PC-9 (cell line): ENCODE measurements around the gene ITM2B. TPM values are rescaled to one million over a fixed set of nuclear protein-coding genes. Genes with fewer than 3 reads are reported as not detected.
A peak's percentile ranks its signal among the peaks of the same experiment; 100 is the strongest.

Experiments
- BruUV-seq: library from RNA; stranded (reverse); fragments of 400-500 nt; replicated peaks from 2 replicates; lab custom pipeline; 2021; lab: Mats Ljungman, UMichigan
- CTCF ChIA-PET: fragments of 300-600 bp; sonication (Branson Sonifier 250); formaldehyde crosslinking; loops from one replicate; lab custom pipeline; 2022; ENCODE audit warnings: antibody characterized with exemption; lab: Charles Lee
- POLR2A ChIA-PET: fragments of 300-600 bp; sonication (Branson Sonifier 250); formaldehyde crosslinking; loops from one replicate; lab custom pipeline; 2022; ENCODE audit warnings: antibody characterized with exemption; ENCODE audit not compliant: unreplicated experiment; lab: Charles Lee
- DNase-seq, 2 experiments: peaks; one replicate each; pipeline versions ENCODE4 v3.0.0 to v3.0.0-alpha.2; 2015 to 2022; ENCODE audit warnings: mixed read lengths in 1 of 2
- H2AFZ ChIP-seq: fragments of 200-600 bp; sonication (generic); 2 replicates; pipeline ENCODE4 v1.8.1; 2017; ENCODE audit warnings: antibody characterized with exemption
- H3F3A ChIP-seq: fragments of 200-600 bp; sonication (generic); 2 replicates; pipeline ENCODE4 v1.8.1; 2017; ENCODE audit warnings: antibody characterized with exemption, mild to moderate bottlenecking, low read depth; ENCODE audit not compliant: insufficient read depth
- H3K27ac ChIP-seq: fragments of 200-600 bp; sonication (generic); 2 replicates; pipeline ENCODE4 v1.6.1; 2016; ENCODE audit warnings: mixed run types
- H3K27me3 ChIP-seq: fragments of 200-600 bp; sonication (generic); 2 replicates; pipeline ENCODE4 v1.6.1; 2016; ENCODE audit warnings: low read depth, mixed run types; ENCODE audit not compliant: insufficient read depth
- H3K36me3 ChIP-seq: fragments of 200-600 bp; sonication (generic); 2 replicates; pipeline ENCODE4 v1.6.1; 2016; ENCODE audit warnings: low read depth, mixed run types
- H3K4me1 ChIP-seq: fragments of 200-600 bp; sonication (generic); replicated peaks from 2 replicates; pipeline ENCODE4 v1.6.1; 2016; ENCODE audit warnings: mixed run types; ENCODE audit not compliant: insufficient read depth
- H3K4me2 ChIP-seq: fragments of 200-600 bp; sonication (generic); 2 replicates; pipeline ENCODE4 v1.6.1; 2017; ENCODE audit warnings: mixed run types
- H3K4me3 ChIP-seq: fragments of 200-600 bp; sonication (generic); 2 replicates; pipeline ENCODE4 v1.6.1; 2016; ENCODE audit warnings: mixed run types
- H3K79me2 ChIP-seq: fragments of 200-600 bp; sonication (generic); 2 replicates; pipeline ENCODE4 v1.6.1; 2017; ENCODE audit warnings: low read depth, mixed run types
- H3K9me2 ChIP-seq: fragments of 200-600 bp; sonication (generic); 2 replicates; pipeline ENCODE4 v1.8.1; 2017; ENCODE audit warnings: mild to moderate bottlenecking; ENCODE audit not compliant: insufficient read depth
- H3K9me3 ChIP-seq: fragments of 200-600 bp; sonication (generic); 2 replicates; pipeline ENCODE4 v1.8.1; 2016; ENCODE audit warnings: low read depth; ENCODE audit not compliant: insufficient read depth
- H4K20me1 ChIP-seq: fragments of 200-600 bp; sonication (generic); 2 replicates; pipeline ENCODE4 v1.8.1; 2017; ENCODE audit not compliant: insufficient read depth
- CTCF ChIP-seq: fragments of 200-600 bp; sonication (generic); conservative IDR thresholded peaks from 2 replicates; pipeline ENCODE4 v1.6.1; 2017; ENCODE audit warnings: mixed run types, antibody characterized with exemption, mild to moderate bottlenecking, moderate library complexity
- EZH2 ChIP-seq: fragments of 200-600 bp; sonication (generic); IDR thresholded peaks from 2 replicates; pipeline ENCODE4 v1.8.0; 2017; ENCODE audit warnings: antibody characterized with exemption, low read depth
- intact Hi-C: fragments of 100-400 bp; cut with micrococcal nuclease; formaldehyde crosslinking; loops from one replicate; pipeline ENCODE4 v1.10.0; 2022; ENCODE audit not compliant: unreplicated experiment
- total RNA-seq: library from RNA; stranded (reverse); gene quantifications from 2 replicates; pipeline ENCODE4 v1.2.3, GENCODE V29; 2021

Gene ITM2B
- total RNA-seq, 1 experiment from 2014 or later = 155 TPM

DNA sequence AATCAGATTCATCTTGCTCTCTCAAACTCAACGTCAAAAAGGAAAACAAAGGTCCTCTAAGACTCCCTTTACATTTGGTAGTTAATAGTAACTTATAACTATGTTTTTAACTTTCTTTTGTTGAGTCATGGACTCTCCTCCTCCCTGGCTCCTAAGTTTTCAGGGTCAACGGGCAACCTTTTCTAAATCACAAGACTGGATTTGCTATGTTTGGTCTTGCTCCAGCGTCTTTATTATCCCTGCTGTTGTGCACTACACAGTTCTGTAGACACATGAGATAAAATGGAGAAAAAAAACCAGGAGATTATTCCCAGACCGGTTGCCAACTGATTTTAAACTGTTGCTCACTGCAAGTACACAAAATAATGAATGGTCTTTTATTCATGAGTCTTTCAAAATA is 1.9 kb upstream of the ITM2B start:
- no peak overlapping the region for H2AFZ ChIP-seq
- H3K27ac ChIP-seq = no peak overlapping the region
- no peaks in the 10 kb centered on the region for H3K9me3 ChIP-seq
- no peaks in the 10 kb centered on the region for H4K20me1 ChIP-seq
- no peaks in the 10 kb centered on the region; the same call in 1 of the 2 replicates for H3F3A ChIP-seq
- H3K4me1 ChIP-seq = peaks cover 23% of the 10 kb centered on the region
- no peak overlapping the region for H3K4me2 ChIP-seq
- peaks cover 17% of the 10 kb centered on the region for H3K79me2 ChIP-seq
- intact Hi-C loops = loop anchor here (10.0 kb wide), 2 partner anchors 76 to 134 kb away; no protein-coding TSS in a partner anchor
- H3K27me3 ChIP-seq = no peaks in the 10 kb centered on the region
- no TSS peak for BruUV-seq
- DNase-seq = no peak
- ChIA-PET CTCF (no interaction called here), POLR2A (no interaction called here)
- no peak for TF ChIP-seq CTCF
- TF ChIP-seq EZH2 = no peak
- H3K36me3 ChIP-seq = no peaks in the 10 kb centered on the region
- H3K9me2 ChIP-seq = no peaks in the 10 kb centered on the region
- no peak overlapping the region for H3K4me3 ChIP-seq

DNA sequence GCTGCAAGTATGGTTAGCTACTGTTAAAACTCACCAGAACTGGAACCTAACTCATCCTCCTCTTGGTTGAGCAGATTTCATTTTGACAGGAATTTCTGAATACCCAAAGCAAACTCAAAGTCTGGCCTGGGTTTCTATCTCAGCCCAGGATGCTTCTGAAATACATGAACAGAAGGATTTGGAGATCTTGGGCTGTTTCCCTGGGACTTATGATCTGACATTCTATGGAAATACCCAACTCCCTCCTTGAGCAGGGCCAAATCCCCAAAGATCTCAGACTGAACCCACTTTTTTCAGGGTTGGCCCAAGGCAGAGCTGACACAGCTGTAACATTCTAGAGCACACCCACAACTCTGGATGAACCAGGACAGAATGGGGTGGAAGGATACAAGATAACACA is 1.1 kb upstream of the ITM2B start:
- Histone ChIP-seq H3K27ac (no peak overlapping the region), H3K4me2 (no peak overlapping the region), H3K9me2 (no peaks in the 10 kb centered on the region), H3K79me2 (peaks cover 25% of the 10 kb centered on the region), H3K4me3 (no peak overlapping the region), H3F3A (no peaks in the 10 kb centered on the region; the same call in 1 of the 2 replicates), H3K9me3 (no peaks in the 10 kb centered on the region), H3K4me1 (peaks cover 28% of the 10 kb centered on the region), H4K20me1 (no peaks in the 10 kb centered on the region), H3K36me3 (no peaks in the 10 kb centered on the region), H3K27me3 (no peaks in the 10 kb centered on the region), H2AFZ (no peak overlapping the region; the same call in 1 of the 2 replicates)
- intact Hi-C loops = loop anchor here (10.0 kb wide), 2 partner anchors 77 to 133 kb away; no protein-coding TSS in a partner anchor
- no peak for DNase-seq
- CTCF ChIA-PET = no interaction called here
- BruUV-seq = no TSS peak
- POLR2A ChIA-PET = no interaction called here
- TF ChIP-seq EZH2 = no peak
- TF ChIP-seq CTCF = no peak

- no peaks in the 10 kb centered on the region for H3K36me3 ChIP-seq
- ChIA-PET POLR2A (interaction anchor here (0.6 to 0.9 kb wide), 3 partner anchors 71 to 231 kb away, joined by 3 to 5 read pairs (median 3); no protein-coding TSS in a partner anchor), CTCF (no interaction called here)
- H3K9me2 ChIP-seq = no peaks in the 10 kb centered on the region
- H3K4me1 ChIP-seq = peaks cover 28% of the 10 kb centered on the region
- intact Hi-C loops = loop anchor here (10.0 kb wide), 2 partner anchors 78 to 132 kb away; no protein-coding TSS in a partner anchor
- H3K27me3 ChIP-seq = no peaks in the 10 kb centered on the region
- TF ChIP-seq CTCF = no peak
- no peak for TF ChIP-seq EZH2
- peak overlapping the region; percentile 67; the same call in 1 of the 2 replicates for H3K4me3 ChIP-seq
- DNase-seq = no peak
- H3K27ac ChIP-seq = no peak overlapping the region
- H3F3A ChIP-seq = no peaks in the 10 kb centered on the region; the same call in 1 of the 2 replicates
- H3K79me2 ChIP-seq = peaks cover 31% of the 10 kb centered on the region
- H3K4me2 ChIP-seq = peak overlapping the region; percentile 93
- H3K9me3 ChIP-seq = no peaks in the 10 kb centered on the region
- H4K20me1 ChIP-seq = no peaks in the 10 kb centered on the region
- H2AFZ ChIP-seq = peak overlapping the region; percentile 78
- BruUV-seq = TSS peak; percentile 79
Observed at GRCh38 chr13:48232420-48233045, 473 bp upstream of the ITM2B start.
